Limb (tissue), 2 donors: ENCODE results near the gene SGSM2.

Experiments used
- DNase-seq, 2 donors: peaks; one replicate each; pipeline ENCODE4 v3.0.0-alpha.2; 2016; ENCODE audit errors: extremely low spot score in 2 of 2

SGSM2 gene

GRCh38 chr17:2335726-2336214 is 1.5 kb upstream of the SGSM2 start:
- no peak for DNase-seq

- DNase-seq: peak; percentile 88 to 94
Measured at GRCh38 chr17:2336215-2336851, 968 bp upstream of the SGSM2 start, which contains the start of gene TSR1. TSR1 (minus strand) TSS chr17:2336457; CDS start chr17:2336427, 30 bp downstream.

GRCh38 chr17:2337544-2338314 is 428 bp downstream of the SGSM2 start:
- DNase-seq: peak in 1 of 2 donors; percentile 77

- no peak for DNase-seq
Measured at GRCh38 chr17:2338315-2338657, 985 bp downstream of the SGSM2 start.

- no peak for DNase-seq
Measured at GRCh38 chr17:2343421-2343820, 6.1 kb downstream of the SGSM2 start.

GRCh38 chr17:2344528-2344927 is 7.2 kb downstream of the SGSM2 start:
- DNase-seq: no peak

- no peak for DNase-seq
Measured at GRCh38 chr17:2346475-2346874, 9.2 kb downstream of the SGSM2 start.

GRCh38 chr17:2347805-2348685 is 10.7 kb downstream of the SGSM2 start:
- DNase-seq: peak in 1 of 2 donors; percentile 47

- DNase-seq: no peak
Measured at GRCh38 chr17:2351269-2351668, 14.0 kb downstream of the SGSM2 start.

- no peak for DNase-seq
Measured at GRCh38 chr17:2354311-2354710, 17.0 kb downstream of the SGSM2 start.

- DNase-seq: no peak
Measured at GRCh38 chr17:2357237-2357636, 19.9 kb downstream of the SGSM2 start.

GRCh38 chr17:2357931-2358434 is 20.7 kb downstream of the SGSM2 start:
- no peak for DNase-seq

- DNase-seq: peak in 1 of 2 donors; percentile 26
Measured at GRCh38 chr17:2361010-2361760, 23.9 kb downstream of the SGSM2 start.

- no peak for DNase-seq
Measured at GRCh38 chr17:2362016-2362415, 24.7 kb downstream of the SGSM2 start.

- no peak for DNase-seq
Measured at GRCh38 chr17:2362416-2362815, 25.1 kb downstream of the SGSM2 start.

- peak in 1 of 2 donors; percentile 25 for DNase-seq
Measured at GRCh38 chr17:2362881-2363280, 25.6 kb downstream of the SGSM2 start.

- no peak for DNase-seq
Measured at GRCh38 chr17:2363318-2363717, 26.0 kb downstream of the SGSM2 start.

- DNase-seq: no peak
Measured at GRCh38 chr17:2363851-2364762, 26.8 kb downstream of the SGSM2 start.

- DNase-seq: no peak
Measured at GRCh38 chr17:2364763-2365116, 27.4 kb downstream of the SGSM2 start.

- DNase-seq: no peak
Measured at GRCh38 chr17:2365132-2365531, 27.8 kb downstream of the SGSM2 start.
